K562 (cell line): ENCODE data around the gene ADGRA3. TPM values are rescaled to one million over a fixed set of nuclear protein-coding genes. Genes with fewer than 3 reads are reported as not detected.

Experiments
- ATAC-seq: fragments of 200-7000 bp; cut with Tn5 transposase; 3 replicates; pipeline ENCODE4 v1.9.1; 2020; ENCODE audit warnings: moderate library complexity
- BruUV-seq: library from RNA; stranded (reverse); fragments of 400-500 nt; replicated peaks from 2 replicates; lab custom pipeline; 2021; lab: Mats Ljungman, UMichigan
- CTCF ChIA-PET: fragments of 300-600 bp; formaldehyde crosslinking; extraction: SDS; loops from one replicate; lab custom pipeline; 2021; ENCODE audit warnings: low intra/inter-chr PET ratio; lab: Yijun Ruan, JAX
- POLR2A ChIA-PET: fragments of 300-600, 350-650 bp; sonication (Branson Sonifier 250); formaldehyde crosslinking; extraction: SDS; loops from one replicate; lab custom pipeline; 2021; ENCODE audit warnings: antibody characterized with exemption, inconsistent platforms; lab: Yijun Ruan, JAX
- DNase-seq, 4 experiments: peaks; one replicate each; pipeline versions ENCODE4 v3.0.0 to v3.0.0-alpha.2; 2011 to 2018; ENCODE audit warnings: low spot score in 3 of 4, mixed read lengths in 3 of 4; ENCODE audit errors: extremely low read depth in 1 of 4
- FAIRE-seq: peaks from 2 replicates; lab custom pipeline; 2011; peaks lifted over from hg19 to GRCh38; lab: Jason Lieb, UNC
- H2AFZ ChIP-seq: 2 replicates; pipeline ENCODE4 v1.6.0; 2011; ENCODE audit warnings: low read depth, low read length, control low read depth, inconsistent platforms
- H3K27ac ChIP-seq: fragments of 200-600 bp; 3 replicates; pipeline ENCODE4 v1.8.0; 2011; ENCODE audit warnings: low read depth, mild to moderate bottlenecking, control low read depth, inconsistent platforms, low read length, moderate library complexity, mixed read lengths; ENCODE audit errors: extremely low read depth
- H3K27me3 ChIP-seq, 2 experiments: fragments of 300-600 bp in 1 of 2; 2 replicates in 1 of 2; 3 replicates in 1 of 2; pipeline versions ENCODE4 v1.6.0 to v1.8.0; 2011; ENCODE audit warnings: inconsistent platforms in 2 of 2, low read length in 2 of 2, mild to moderate bottlenecking in 1 of 2, mixed read lengths in 1 of 2, moderate library complexity in 1 of 2; ENCODE audit not compliant: control insufficient read depth in 2 of 2, insufficient read depth in 2 of 2
- H3K36me3 ChIP-seq: fragments of 300-600 bp; 3 replicates; pipeline ENCODE4 v1.8.0; 2011; ENCODE audit warnings: mild to moderate bottlenecking, low read length, inconsistent platforms; ENCODE audit not compliant: control insufficient read depth, insufficient read depth
- H3K4me1 ChIP-seq, 2 experiments: fragments of 200-600 bp in 1 of 2; replicated peaks in 1 of 2; 2 replicates in 1 of 2; 3 replicates in 1 of 2; pipeline versions ENCODE4 v1.5.1 to v1.8.0; 2011; ENCODE audit warnings: inconsistent platforms in 2 of 2, low read length in 2 of 2, mild to moderate bottlenecking in 1 of 2, mixed read lengths in 1 of 2, moderate library complexity in 1 of 2; ENCODE audit not compliant: control insufficient read depth in 2 of 2, insufficient read depth in 2 of 2
- H3K4me2 ChIP-seq: 2 replicates; pipeline ENCODE4 v1.6.1; 2011; ENCODE audit warnings: low read length, control low read depth, inconsistent platforms, mixed read lengths; ENCODE audit not compliant: insufficient read depth
- H3K4me3 ChIP-seq: fragments of 200-600 bp; sonication (generic), shearing (Covaris generic); 2 replicates; pipeline ENCODE4 v1.5.1; 2016; ENCODE audit warnings: control low read depth, inconsistent platforms
- H3K79me2 ChIP-seq: fragments of 200-600 bp; 3 replicates; pipeline ENCODE4 v1.8.0; 2011; ENCODE audit warnings: low read length, inconsistent platforms; ENCODE audit not compliant: control insufficient read depth, insufficient read depth
- H3K9ac ChIP-seq, 2 experiments: 2 replicates each; pipeline versions ENCODE4 v1.6.0 to v1.6.1; 2011; ENCODE audit warnings: low read depth in 2 of 2, low read length in 2 of 2, control low read depth in 1 of 2, inconsistent platforms in 1 of 2, mild to moderate bottlenecking in 1 of 2, mixed read lengths in 1 of 2; ENCODE audit not compliant: insufficient read depth in 1 of 2
- H3K9me1 ChIP-seq: one replicate; pipeline ENCODE4 v1.6.0; 2011; ENCODE audit warnings: inconsistent platforms, mild to moderate bottlenecking, low read length, moderate library complexity; ENCODE audit not compliant: control insufficient read depth, insufficient read depth
- H3K9me3 ChIP-seq: replicated peaks from 2 replicates; pipeline ENCODE4 v1.5.1; 2011; ENCODE audit warnings: low read depth, low read length, inconsistent platforms; ENCODE audit not compliant: control insufficient read depth, insufficient read depth
- H4K20me1 ChIP-seq: replicated peaks from 2 replicates; pipeline ENCODE4 v1.6.1; 2011; ENCODE audit warnings: low read length, inconsistent platforms, mixed read lengths; ENCODE audit not compliant: control insufficient read depth, insufficient read depth
- BRD9 ChIP-seq: fragments of 450-650 bp; IDR thresholded peaks from 2 replicates; pipeline ENCODE4 v1.6.1; 2018; ENCODE audit warnings: low read depth; ENCODE audit not compliant: partially characterized antibody
- CBX5 ChIP-seq: IDR thresholded peaks from 2 replicates; pipeline ENCODE4 v1.6.1; 2014; ENCODE audit warnings: low read depth, borderline replicate concordance
- ETS2 ChIP-seq: IDR thresholded peaks from 2 replicates; pipeline ENCODE4 v1.6.1; 2016; ENCODE audit warnings: borderline replicate concordance, missing genetic modification characterization, mild to moderate bottlenecking, moderate library complexity, missing compliant biosample characterization; ENCODE audit not compliant: poor library complexity, severe bottlenecking
- IRF2 ChIP-seq: sonication (generic); formaldehyde crosslinking; IDR thresholded peaks from 2 replicates; pipeline ENCODE4 v1.8.1; 2022; ENCODE audit warnings: mild to moderate bottlenecking, missing genetic modification reagents
- KHSRP ChIP-seq: fragments of 450-650 bp; IDR thresholded peaks from 2 replicates; pipeline ENCODE4 v1.6.1; 2017
- LARP7 ChIP-seq: fragments of 450-650 bp; IDR thresholded peaks from 2 replicates; pipeline ENCODE4 v1.6.1; 2016
- MCM2 ChIP-seq: fragments of 450-650 bp; IDR thresholded peaks from 2 replicates; pipeline ENCODE4 v1.6.1; 2017; ENCODE audit warnings: low read depth, mild to moderate bottlenecking
- MECOM ChIP-seq: fragments of 250-450 bp; sonication (Bioruptor Pico); IDR thresholded peaks from 2 replicates; pipeline ENCODE4 v1.8.0; 2022; ENCODE audit warnings: inconsistent platforms
- OTX1 ChIP-seq: fragments of 450-650 bp; formaldehyde crosslinking; IDR thresholded peaks from 2 replicates; pipeline ENCODE4 v1.4.0; 2022; ENCODE audit warnings: mild to moderate bottlenecking
- PHB2 ChIP-seq: fragments of 450-650 bp; IDR thresholded peaks from 2 replicates; pipeline ENCODE4 v1.6.1; 2017; ENCODE audit warnings: low read depth
- POLR2B ChIP-seq: fragments of 450-650 bp; IDR thresholded peaks from 2 replicates; pipeline ENCODE4 v1.6.1; 2018; ENCODE audit warnings: low read depth; ENCODE audit not compliant: partially characterized antibody
- POLR2H ChIP-seq: IDR thresholded peaks from 2 replicates; pipeline ENCODE4 v1.6.1; 2016; ENCODE audit warnings: missing genetic modification characterization, low read depth, mild to moderate bottlenecking, control low read depth, missing compliant biosample characterization, moderate library complexity
- SIN3B ChIP-seq: fragments of 450-650 bp; IDR thresholded peaks from 2 replicates; pipeline ENCODE4 v1.6.1; 2017; ENCODE audit warnings: low read depth, mild to moderate bottlenecking, moderate library complexity
- SIX5 ChIP-seq, 2 experiments: IDR thresholded peaks; 2 replicates each; pipeline ENCODE4 v1.6.1; 2011; ENCODE audit warnings: low read length in 2 of 2, borderline replicate concordance in 1 of 2, low read depth in 1 of 2, mild to moderate bottlenecking in 1 of 2, moderate library complexity in 1 of 2; ENCODE audit not compliant: insufficient read depth in 1 of 2
- ZBTB7A ChIP-seq: IDR thresholded peaks from 2 replicates; pipeline ENCODE4 v1.6.1; 2011; ENCODE audit warnings: low read depth, mild to moderate bottlenecking, low read length, moderate library complexity, borderline replicate concordance; ENCODE audit not compliant: control insufficient read depth
- ZNF253 ChIP-seq: fragments of 250-450 bp; sonication (Bioruptor Pico); conservative IDR thresholded peaks from 2 replicates; pipeline ENCODE4 v1.6.1; 2021; ENCODE audit warnings: mild to moderate bottlenecking
- WGBS: fragments of 100-300 bp; shearing (Covaris generic); methylation state at CpG from one replicate; pipeline ENCODE4 v1.1.6; 2016; ENCODE audit warnings: low coverage, mixed read lengths; ENCODE audit not compliant: insufficient coverage; ENCODE audit errors: missing lambda C conversion rate; 5-methylcytosine and 5-hydroxymethylcytosine counted together
- in situ Hi-C: fragments of 300-500 bp; cut with MboI; formaldehyde crosslinking; loops from 4 replicates; pipeline ENCODE4 v1.15.0; 2018; ENCODE audit warnings: inconsistent platforms, mixed read lengths
- intact Hi-C: fragments of 100-400 bp; cut with micrococcal nuclease; formaldehyde crosslinking; loops from 2 replicates; pipeline ENCODE4 v1.14.2; 2022
- polyA plus RNA-seq, 8 experiments: library from polyadenylated mRNA; depleted of rRNA in 4 of 8; stranded (reverse) in 5 of 8; unstranded in 3 of 8; fragments of >200 nt; fragmentation: Nextera tagmentation in 2 of 8; fragmentation: Illumina TruSeq in 1 of 8; extraction: Ambion mirVana in 2 of 8; extraction: Trizol in 1 of 8; gene quantifications; 2 replicates each; pipeline versions ENCODE4 v1.2.1 to v1.2.3, GENCODE V29; 2011 to 2014; ENCODE audit warnings: inconsistent platforms in 1 of 8, missing spikeins in 1 of 8
- total RNA-seq, 7 experiments: library from RNA; depleted of rRNA in 6 of 7; stranded (reverse); fragments of >200 nt in 6 of 7; fragmentation: Illumina TruSeq in 2 of 7; extraction: Trizol in 2 of 7; gene quantifications; 2 replicates each; pipeline versions ENCODE4 v1.2.1 to v1.2.3, GENCODE V29; 2011 to 2021; ENCODE audit warnings: low replicate concordance in 1 of 7
- TF ChIP-seq, protein P1 (sequence below): fragments of 200-400 bp; formaldehyde crosslinking; IDR thresholded peaks from 2 replicates; pipeline ENCODE4 v1.6.1; 2017; ENCODE audit warnings: mild to moderate bottlenecking, low read depth, low read length, moderate library complexity
- TF ChIP-seq, protein P2 (sequence below): fragments of 250-450 bp; sonication (Bioruptor Pico); IDR thresholded peaks from 2 replicates; pipeline ENCODE4 v1.5.0; 2021
- TF ChIP-seq, protein P3 (sequence below): fragments of 450-650 bp; formaldehyde crosslinking; IDR thresholded peaks from 2 replicates; pipeline ENCODE4 v1.4.0; 2020; ENCODE audit warnings: mild to moderate bottlenecking

ADGRA3 gene
- total and polyA plus RNA-seq, 9 of the 15 experiments (the other 6 are each of a cell fraction or from before 2014, with no cell fraction given), result 0.06 to 2.3 (median 0.27) TPM; not detected in 3

DNA sequence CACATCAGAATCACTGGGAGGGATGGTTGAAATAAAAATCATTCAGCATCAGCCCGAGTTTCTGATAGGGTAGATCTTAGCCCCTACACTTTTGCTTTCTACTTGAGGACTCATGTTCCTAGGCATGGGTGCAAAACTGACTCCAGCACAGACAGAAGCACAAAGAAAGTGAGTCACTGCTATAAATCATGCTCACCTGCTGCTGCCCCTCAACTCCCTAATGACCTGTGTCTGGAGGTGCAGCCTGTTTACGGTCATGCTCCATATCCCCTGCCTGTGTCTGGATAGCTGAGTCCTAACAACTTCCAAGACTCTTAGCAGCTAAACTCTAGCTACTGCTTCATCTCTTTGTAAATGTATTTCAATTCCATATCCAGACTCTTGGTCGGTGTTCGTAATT lies 57.8 kb downstream of the ADGRA3 start:
- H3K79me2 ChIP-seq, result no peaks in the 10 kb centered on the region
- TF ChIP-seq OTX1 (CRISPR knock-in tag), result no peak
- no peak for TF ChIP-seq MECOM
- TF ChIP-seq KHSRP, result no peak
- no peak for TF ChIP-seq BRD9
- TF ChIP-seq ETS2 (tag), result no peak
- TF ChIP-seq, protein P1, sequence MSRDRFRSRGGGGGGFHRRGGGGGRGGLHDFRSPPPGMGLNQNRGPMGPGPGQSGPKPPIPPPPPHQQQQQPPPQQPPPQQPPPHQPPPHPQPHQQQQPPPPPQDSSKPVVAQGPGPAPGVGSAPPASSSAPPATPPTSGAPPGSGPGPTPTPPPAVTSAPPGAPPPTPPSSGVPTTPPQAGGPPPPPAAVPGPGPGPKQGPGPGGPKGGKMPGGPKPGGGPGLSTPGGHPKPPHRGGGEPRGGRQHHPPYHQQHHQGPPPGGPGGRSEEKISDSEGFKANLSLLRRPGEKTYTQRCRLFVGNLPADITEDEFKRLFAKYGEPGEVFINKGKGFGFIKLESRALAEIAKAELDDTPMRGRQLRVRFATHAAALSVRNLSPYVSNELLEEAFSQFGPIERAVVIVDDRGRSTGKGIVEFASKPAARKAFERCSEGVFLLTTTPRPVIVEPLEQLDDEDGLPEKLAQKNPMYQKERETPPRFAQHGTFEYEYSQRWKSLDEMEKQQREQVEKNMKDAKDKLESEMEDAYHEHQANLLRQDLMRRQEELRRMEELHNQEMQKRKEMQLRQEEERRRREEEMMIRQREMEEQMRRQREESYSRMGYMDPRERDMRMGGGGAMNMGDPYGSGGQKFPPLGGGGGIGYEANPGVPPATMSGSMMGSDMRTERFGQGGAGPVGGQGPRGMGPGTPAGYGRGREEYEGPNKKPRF, result no peak
- TF ChIP-seq SIX5 (IDR thresholded peaks at IDR 0.05; ENCODE audit: borderline replicate concordance in 1 of 2, insufficient read depth in 1 of 2, low read depth in 1 of 2, low read length in 2 of 2), result no peak
- TF ChIP-seq MCM2, result no peak
- no peak for TF ChIP-seq CBX5
- TF ChIP-seq, protein P2, sequence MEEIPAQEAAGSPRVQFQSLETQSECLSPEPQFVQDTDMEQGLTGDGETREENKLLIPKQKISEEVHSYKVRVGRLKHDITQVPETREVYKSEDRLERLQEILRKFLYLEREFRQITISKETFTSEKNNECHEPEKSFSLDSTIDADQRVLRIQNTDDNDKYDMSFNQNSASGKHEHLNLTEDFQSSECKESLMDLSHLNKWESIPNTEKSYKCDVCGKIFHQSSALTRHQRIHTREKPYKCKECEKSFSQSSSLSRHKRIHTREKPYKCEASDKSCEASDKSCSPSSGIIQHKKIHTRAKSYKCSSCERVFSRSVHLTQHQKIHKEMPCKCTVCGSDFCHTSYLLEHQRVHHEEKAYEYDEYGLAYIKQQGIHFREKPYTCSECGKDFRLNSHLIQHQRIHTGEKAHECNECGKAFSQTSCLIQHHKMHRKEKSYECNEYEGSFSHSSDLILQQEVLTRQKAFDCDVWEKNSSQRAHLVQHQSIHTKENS (CRISPR knock-in tag), result no peak
- TF ChIP-seq ZNF253 (CRISPR knock-in tag), result no peak
- no peak for TF ChIP-seq POLR2B
- TF ChIP-seq POLR2H (tag), result no peak
- TF ChIP-seq SIN3B, result no peak
- TF ChIP-seq LARP7, result no peak
- TF ChIP-seq PHB2, result no peak
- TF ChIP-seq IRF2 (CRISPR knock-in tag), result no peak
- TF ChIP-seq, protein P3, sequence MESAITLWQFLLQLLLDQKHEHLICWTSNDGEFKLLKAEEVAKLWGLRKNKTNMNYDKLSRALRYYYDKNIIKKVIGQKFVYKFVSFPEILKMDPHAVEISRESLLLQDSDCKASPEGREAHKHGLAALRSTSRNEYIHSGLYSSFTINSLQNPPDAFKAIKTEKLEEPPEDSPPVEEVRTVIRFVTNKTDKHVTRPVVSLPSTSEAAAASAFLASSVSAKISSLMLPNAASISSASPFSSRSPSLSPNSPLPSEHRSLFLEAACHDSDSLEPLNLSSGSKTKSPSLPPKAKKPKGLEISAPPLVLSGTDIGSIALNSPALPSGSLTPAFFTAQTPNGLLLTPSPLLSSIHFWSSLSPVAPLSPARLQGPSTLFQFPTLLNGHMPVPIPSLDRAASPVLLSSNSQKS (CRISPR knock-in tag), result no peak
- no peak for TF ChIP-seq ZBTB7A
- TF ChIP-seq, all 486 proteins: peak for 0
- H3K36me3 ChIP-seq, result no peaks in the 10 kb centered on the region
- no TSS peak for BruUV-seq
- H3K4me2 ChIP-seq, result no peak overlapping the region
- WGBS, result 1% methylated on average over 4 of the region's 4 CpGs
- intact Hi-C loops (no loop called here), in situ Hi-C loops (no loop called here)
- FAIRE-seq (no peak), DNase-seq (no peak), ATAC-seq (no peak)
- no peaks in the 10 kb centered on the region for H3K4me1 ChIP-seq
- H3K4me3 ChIP-seq, result no peak overlapping the region
- H4K20me1 ChIP-seq, result no peaks in the 10 kb centered on the region
- POLR2A ChIA-PET, result no interaction called here
- H3K9me1 ChIP-seq, result no peaks in the 10 kb centered on the region
- H2AFZ ChIP-seq, result no peak overlapping the region
- CTCF ChIA-PET, result no interaction called here
- no peaks in the 10 kb centered on the region for H3K27me3 ChIP-seq
- H3K27ac ChIP-seq, result no peak overlapping the region
- no peak overlapping the region for H3K9ac ChIP-seq
- no peaks in the 10 kb centered on the region for H3K9me3 ChIP-seq
